Measurements from ENCODE around the gene MIPEP. TPM values are rescaled to one million over a fixed set of nuclear protein-coding genes. Genes with fewer than 3 reads are reported as not detected.

The MIPEP gene
- polyA plus RNA-seq, 1 donor (not counting 4 experiments of a cell fraction or from before 2014, with no cell fraction given): 35.0 TPM

GRCh38 chr13:23805821-23806220 is 83.4 kb downstream of the MIPEP start:
- Histone ChIP-seq H3K36me3 (ENCODE audit: control insufficient read depth in 2 of 2, extremely low read depth in 1 of 2, insufficient read depth in 2 of 2, low read length in 2 of 2) (no peaks in the 10 kb centered on the region), H3K9ac (ENCODE audit: control insufficient read depth, extremely low read depth, insufficient read depth, low read length) (no peak overlapping the region), H4K20me1 (ENCODE audit: control insufficient read depth, extremely low read depth, insufficient read depth, low read length) (no peaks in the 10 kb centered on the region), H3K4me3 (ENCODE audit: control insufficient read depth in 2 of 3, extremely low read depth in 1 of 3, insufficient read depth in 2 of 3, low read depth in 1 of 3, low read length in 3 of 3) (no peak overlapping the region), H3K9me3 (ENCODE audit: control insufficient read depth, low read depth, low read length) (no peaks in the 10 kb centered on the region), H3K27me3 (ENCODE audit: control insufficient read depth, extremely low read depth, insufficient read depth, low read length) (no peaks in the 10 kb centered on the region), H3K4me1 (ENCODE audit: control insufficient read depth, extremely low read depth, insufficient read depth, low read length) (no peaks in the 10 kb centered on the region), H3K4me2 (ENCODE audit: control insufficient read depth, extremely low read depth, insufficient read depth, low read depth, low read length) (no peak overlapping the region), H3K27ac (ENCODE audit: control insufficient read depth, insufficient read depth, low read length) (no peak overlapping the region), H3K9me1 (ENCODE audit: control insufficient read depth, extremely low read depth, insufficient read depth, low read length) (no peaks in the 10 kb centered on the region), H3K79me2 (ENCODE audit: control insufficient read depth, insufficient read depth, low read length) (no peaks in the 10 kb centered on the region), H2AFZ (ENCODE audit: control insufficient read depth, low read length) (no peak overlapping the region)
- dilution Hi-C loops (cut with MboI; ENCODE audit: extremely low pct_ligation_motif_present, low sequenced_read_pairs): no loop called here
- FAIRE-seq (no peak), DNase-seq (ENCODE audit: low read depth, low spot score) (no peak)
- TF ChIP-seq, protein P1, sequence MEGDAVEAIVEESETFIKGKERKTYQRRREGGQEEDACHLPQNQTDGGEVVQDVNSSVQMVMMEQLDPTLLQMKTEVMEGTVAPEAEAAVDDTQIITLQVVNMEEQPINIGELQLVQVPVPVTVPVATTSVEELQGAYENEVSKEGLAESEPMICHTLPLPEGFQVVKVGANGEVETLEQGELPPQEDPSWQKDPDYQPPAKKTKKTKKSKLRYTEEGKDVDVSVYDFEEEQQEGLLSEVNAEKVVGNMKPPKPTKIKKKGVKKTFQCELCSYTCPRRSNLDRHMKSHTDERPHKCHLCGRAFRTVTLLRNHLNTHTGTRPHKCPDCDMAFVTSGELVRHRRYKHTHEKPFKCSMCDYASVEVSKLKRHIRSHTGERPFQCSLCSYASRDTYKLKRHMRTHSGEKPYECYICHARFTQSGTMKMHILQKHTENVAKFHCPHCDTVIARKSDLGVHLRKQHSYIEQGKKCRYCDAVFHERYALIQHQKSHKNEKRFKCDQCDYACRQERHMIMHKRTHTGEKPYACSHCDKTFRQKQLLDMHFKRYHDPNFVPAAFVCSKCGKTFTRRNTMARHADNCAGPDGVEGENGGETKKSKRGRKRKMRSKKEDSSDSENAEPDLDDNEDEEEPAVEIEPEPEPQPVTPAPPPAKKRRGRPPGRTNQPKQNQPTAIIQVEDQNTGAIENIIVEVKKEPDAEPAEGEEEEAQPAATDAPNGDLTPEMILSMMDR (optimal IDR thresholded peaks at IDR 0.05 in 1 of 3, IDR thresholded peaks at IDR 0.05 in 1 of 3, conservative IDR thresholded peaks at IDR 0.05 in 1 of 3; ENCODE audit: extremely low read depth in 1 of 3, insufficient read depth in 2 of 3, low read length in 3 of 3): no peak
- no peak for TF ChIP-seq EZH2 (IDR thresholded peaks at IDR 0.05; ENCODE audit: low read length)

DNA sequence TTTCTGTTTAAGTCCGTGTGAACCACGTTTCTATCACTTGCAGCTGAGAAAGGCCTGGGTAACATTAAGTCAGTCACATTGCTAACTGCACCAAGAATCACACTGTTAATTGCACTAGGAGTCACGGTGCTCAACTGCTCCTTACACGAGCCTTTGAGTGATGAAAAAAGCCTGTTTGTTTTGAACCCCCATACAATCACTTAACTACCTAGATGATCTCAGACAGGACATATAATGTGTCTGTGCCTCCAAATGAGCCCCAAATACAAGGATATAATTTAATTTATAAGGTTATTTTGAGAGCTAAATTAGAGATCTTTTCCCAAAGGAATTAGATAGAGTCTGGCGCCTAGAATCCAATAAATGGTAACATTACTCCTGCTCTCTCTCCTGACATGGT is 84.1 kb downstream of the MIPEP start:
- FAIRE-seq: no peak

More for the DNA sequence above, 84.1 kb downstream of the MIPEP start:
- Histone ChIP-seq H3K4me2 (ENCODE audit: control insufficient read depth, extremely low read depth, insufficient read depth, low read depth, low read length) (no peak overlapping the region), H3K27me3 (ENCODE audit: control insufficient read depth, extremely low read depth, insufficient read depth, low read length) (no peaks in the 10 kb centered on the region), H3K36me3 (ENCODE audit: control insufficient read depth in 2 of 2, extremely low read depth in 1 of 2, insufficient read depth in 2 of 2, low read length in 2 of 2) (no peaks in the 10 kb centered on the region), H3K9ac (ENCODE audit: control insufficient read depth, extremely low read depth, insufficient read depth, low read length) (no peak overlapping the region), H3K27ac (ENCODE audit: control insufficient read depth, insufficient read depth, low read length) (no peak overlapping the region), H3K4me3 (ENCODE audit: control insufficient read depth in 2 of 3, extremely low read depth in 1 of 3, insufficient read depth in 2 of 3, low read depth in 1 of 3, low read length in 3 of 3) (no peak overlapping the region), H3K9me3 (ENCODE audit: control insufficient read depth, low read depth, low read length) (no peaks in the 10 kb centered on the region), H3K9me1 (ENCODE audit: control insufficient read depth, extremely low read depth, insufficient read depth, low read length) (no peaks in the 10 kb centered on the region), H4K20me1 (ENCODE audit: control insufficient read depth, extremely low read depth, insufficient read depth, low read length) (no peaks in the 10 kb centered on the region), H2AFZ (ENCODE audit: control insufficient read depth, low read length) (no peak overlapping the region), H3K4me1 (ENCODE audit: control insufficient read depth, extremely low read depth, insufficient read depth, low read length) (no peaks in the 10 kb centered on the region), H3K79me2 (ENCODE audit: control insufficient read depth, insufficient read depth, low read length) (no peaks in the 10 kb centered on the region)
- TF ChIP-seq, protein P1 (optimal IDR thresholded peaks at IDR 0.05 in 1 of 3, IDR thresholded peaks at IDR 0.05 in 1 of 3, conservative IDR thresholded peaks at IDR 0.05 in 1 of 3; ENCODE audit: extremely low read depth in 1 of 3, insufficient read depth in 2 of 3, low read length in 3 of 3): no peak
- no peak for TF ChIP-seq EZH2 (IDR thresholded peaks at IDR 0.05; ENCODE audit: low read length)
- dilution Hi-C loops (cut with MboI; ENCODE audit: extremely low pct_ligation_motif_present, low sequenced_read_pairs): no loop called here
- DNase-seq (ENCODE audit: low read depth, low spot score): no peak
